Omental fat pad (tissue), 4 donors: ENCODE results near the gene OR1K1. TPM values are rescaled to one million over a fixed set of nuclear protein-coding genes. Genes with fewer than 3 reads are reported as not detected.

ENCODE experiments used
- ATAC-seq: fragments of 150-250 bp; one replicate; pipeline ENCODE4 v1.9.1; 2016; ENCODE audit warnings: mild to moderate bottlenecking, moderate library complexity; ENCODE audit not compliant: low FRiP score
- DNase-seq: peaks from one replicate; pipeline ENCODE4 v3.0.0-alpha.2; 2019; ENCODE audit warnings: low spot score
- total RNA-seq, 4 donors: library from RNA; depleted of rRNA; stranded (reverse); fragments of >200 nt; gene quantifications; one replicate each; pipeline ENCODE4 v1.1.0, GENCODE V29; 2016
- TF ChIP-seq, protein P1 (sequence below), 3 donors: fragments of 450-650 bp; IDR thresholded peaks; one replicate each; pipeline ENCODE4 v1.5.1; 2016 to 2017; ENCODE audit warnings: antibody characterized with exemption in 3 of 3, mild to moderate bottlenecking in 3 of 3, moderate library complexity in 2 of 3

Gene OR1K1, protein sequence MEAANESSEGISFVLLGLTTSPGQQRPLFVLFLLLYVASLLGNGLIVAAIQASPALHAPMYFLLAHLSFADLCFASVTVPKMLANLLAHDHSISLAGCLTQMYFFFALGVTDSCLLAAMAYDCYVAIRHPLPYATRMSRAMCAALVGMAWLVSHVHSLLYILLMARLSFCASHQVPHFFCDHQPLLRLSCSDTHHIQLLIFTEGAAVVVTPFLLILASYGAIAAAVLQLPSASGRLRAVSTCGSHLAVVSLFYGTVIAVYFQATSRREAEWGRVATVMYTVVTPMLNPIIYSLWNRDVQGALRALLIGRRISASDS
- not detected for total RNA-seq

DNA sequence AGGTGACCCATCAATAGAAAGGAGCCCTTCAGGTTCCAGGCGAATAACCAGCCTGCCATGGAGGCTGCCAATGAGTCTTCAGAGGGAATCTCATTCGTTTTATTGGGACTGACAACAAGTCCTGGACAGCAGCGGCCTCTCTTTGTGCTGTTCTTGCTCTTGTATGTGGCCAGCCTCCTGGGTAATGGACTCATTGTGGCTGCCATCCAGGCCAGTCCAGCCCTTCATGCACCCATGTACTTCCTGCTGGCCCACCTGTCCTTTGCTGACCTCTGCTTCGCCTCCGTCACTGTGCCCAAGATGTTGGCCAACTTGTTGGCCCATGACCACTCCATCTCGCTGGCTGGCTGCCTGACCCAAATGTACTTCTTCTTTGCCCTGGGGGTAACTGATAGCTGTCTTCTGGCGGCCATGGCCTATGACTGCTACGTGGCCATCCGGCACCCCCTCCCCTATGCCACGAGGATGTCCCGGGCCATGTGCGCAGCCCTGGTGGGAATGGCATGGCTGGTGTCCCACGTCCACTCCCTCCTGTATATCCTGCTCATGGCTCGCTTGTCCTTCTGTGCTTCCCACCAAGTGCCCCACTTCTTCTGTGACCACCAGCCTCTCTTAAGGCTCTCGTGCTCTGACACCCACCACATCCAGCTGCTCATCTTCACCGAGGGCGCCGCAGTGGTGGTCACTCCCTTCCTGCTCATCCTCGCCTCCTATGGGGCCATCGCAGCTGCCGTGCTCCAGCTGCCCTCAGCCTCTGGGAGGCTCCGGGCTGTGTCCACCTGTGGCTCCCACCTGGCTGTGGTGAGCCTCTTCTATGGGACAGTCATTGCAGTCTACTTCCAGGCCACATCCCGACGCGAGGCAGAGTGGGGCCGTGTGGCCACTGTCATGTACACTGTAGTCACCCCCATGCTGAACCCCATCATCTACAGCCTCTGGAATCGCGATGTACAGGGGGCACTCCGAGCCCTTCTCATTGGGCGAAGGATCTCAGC, at the start of gene OR1K1:
TSS of gene OR1K1 (plus strand) at position 58 of the 995 bp plus-strand sequence. CDS start at position 58, 0 bp downstream.
- TF ChIP-seq, protein P1, sequence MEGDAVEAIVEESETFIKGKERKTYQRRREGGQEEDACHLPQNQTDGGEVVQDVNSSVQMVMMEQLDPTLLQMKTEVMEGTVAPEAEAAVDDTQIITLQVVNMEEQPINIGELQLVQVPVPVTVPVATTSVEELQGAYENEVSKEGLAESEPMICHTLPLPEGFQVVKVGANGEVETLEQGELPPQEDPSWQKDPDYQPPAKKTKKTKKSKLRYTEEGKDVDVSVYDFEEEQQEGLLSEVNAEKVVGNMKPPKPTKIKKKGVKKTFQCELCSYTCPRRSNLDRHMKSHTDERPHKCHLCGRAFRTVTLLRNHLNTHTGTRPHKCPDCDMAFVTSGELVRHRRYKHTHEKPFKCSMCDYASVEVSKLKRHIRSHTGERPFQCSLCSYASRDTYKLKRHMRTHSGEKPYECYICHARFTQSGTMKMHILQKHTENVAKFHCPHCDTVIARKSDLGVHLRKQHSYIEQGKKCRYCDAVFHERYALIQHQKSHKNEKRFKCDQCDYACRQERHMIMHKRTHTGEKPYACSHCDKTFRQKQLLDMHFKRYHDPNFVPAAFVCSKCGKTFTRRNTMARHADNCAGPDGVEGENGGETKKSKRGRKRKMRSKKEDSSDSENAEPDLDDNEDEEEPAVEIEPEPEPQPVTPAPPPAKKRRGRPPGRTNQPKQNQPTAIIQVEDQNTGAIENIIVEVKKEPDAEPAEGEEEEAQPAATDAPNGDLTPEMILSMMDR (IDR thresholded peaks at IDR 0.05), result no peak
- ATAC-seq (no peak), DNase-seq (no peak)

DNA sequence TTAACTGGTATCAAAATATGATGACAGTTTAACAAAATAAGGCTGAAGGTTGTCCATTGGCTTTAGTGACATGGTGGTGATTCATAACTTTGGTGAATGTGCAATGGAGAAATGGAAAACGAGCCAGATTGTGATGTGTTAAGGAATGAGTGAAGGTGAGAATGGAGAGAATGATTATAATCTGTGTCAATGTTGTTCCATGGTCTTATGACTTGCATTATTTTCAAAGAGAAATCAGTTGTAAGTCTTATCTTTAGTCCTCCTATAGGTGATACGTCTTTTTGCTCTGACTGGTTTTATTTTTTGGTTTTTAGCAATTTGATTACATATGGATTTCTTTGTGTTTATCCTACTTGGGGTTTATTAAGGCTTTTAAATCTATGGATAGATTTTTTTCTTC, 45.1 kb upstream of the OR1K1 start:
- ATAC-seq (no peak), DNase-seq (no peak)
- TF ChIP-seq, protein P1 (IDR thresholded peaks at IDR 0.05), result no peak

DNA sequence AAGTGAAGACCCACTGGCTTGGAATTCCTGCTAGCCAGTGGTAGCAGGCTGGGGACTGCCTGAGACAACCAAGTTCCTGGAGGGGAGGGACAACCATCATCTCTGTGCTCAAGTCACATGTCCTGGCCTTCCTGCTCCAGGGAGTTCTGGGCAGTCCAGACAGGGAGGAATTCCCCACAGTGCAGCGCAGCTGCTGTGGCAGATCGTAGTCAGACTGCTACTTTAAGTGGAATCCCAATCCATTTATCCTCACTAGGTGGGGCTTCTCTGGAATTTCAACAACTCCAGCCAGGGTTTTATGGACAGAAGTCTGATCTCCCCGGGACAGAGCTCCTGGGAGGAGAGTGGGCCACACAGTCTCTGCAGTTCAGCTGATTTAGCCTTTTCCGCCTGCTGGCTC, 32.1 kb upstream of the OR1K1 start:
- ATAC-seq (no peak), DNase-seq (no peak)
- TF ChIP-seq, protein P1 (IDR thresholded peaks at IDR 0.05), result no peak

DNA sequence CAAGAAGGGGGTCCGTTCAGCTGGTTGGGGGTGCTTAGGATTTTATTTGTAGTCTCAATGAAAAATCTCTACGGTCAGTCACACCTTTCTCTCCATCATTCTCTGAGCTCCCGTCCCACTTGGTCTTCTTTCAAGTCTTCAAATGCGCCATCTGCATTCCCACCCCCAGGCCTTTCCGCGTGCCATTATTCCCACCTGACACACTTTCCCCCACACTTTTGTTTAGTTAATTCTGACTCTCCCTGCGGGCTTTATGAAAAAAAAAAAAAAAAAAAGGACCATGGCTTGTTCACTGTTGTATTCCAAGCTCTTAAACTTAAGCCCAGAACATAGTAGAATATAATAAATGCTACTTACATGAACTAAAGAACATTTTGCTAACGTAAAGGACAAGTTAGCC, 22.9 kb upstream of the OR1K1 start:
- DNase-seq, result no peak
- ATAC-seq, result no peak
- TF ChIP-seq, protein P1 (IDR thresholded peaks at IDR 0.05), result no peak

DNA sequence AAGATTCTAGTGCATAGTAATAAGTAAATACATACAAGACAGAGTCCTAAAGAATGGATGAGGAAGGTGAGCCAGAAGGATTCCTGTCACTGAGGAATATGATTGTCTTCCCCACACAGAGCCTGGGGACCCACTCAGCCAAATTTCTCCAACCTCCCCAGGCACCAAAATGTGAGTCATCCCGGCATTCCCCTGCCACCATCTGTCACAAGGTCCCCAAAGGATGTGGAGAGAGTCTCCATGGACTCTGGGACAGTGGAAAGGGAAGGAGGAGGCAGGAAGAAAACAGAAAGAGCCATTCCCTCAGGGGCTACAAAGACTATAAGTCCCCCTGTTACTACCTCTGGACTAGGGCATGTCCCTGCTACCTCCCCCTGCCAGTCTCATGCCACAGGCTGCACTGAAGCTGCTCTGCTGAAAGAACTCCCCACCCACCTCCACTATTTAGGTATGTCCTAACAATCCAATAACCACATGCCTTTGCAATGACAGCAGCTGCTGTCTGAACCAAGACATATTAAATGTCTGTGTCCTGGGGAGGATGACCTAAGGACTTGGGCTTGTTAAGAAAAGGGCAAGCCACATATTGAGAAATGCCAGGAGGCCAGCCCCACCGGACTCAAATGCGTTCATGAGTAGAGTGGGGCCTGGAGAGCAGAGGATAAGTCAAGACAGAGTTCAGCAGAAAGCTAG, 21.8 kb upstream of the OR1K1 start:
- no peak for ATAC-seq
- no peak for DNase-seq
- TF ChIP-seq, protein P1 (IDR thresholded peaks at IDR 0.05), result no peak

DNA sequence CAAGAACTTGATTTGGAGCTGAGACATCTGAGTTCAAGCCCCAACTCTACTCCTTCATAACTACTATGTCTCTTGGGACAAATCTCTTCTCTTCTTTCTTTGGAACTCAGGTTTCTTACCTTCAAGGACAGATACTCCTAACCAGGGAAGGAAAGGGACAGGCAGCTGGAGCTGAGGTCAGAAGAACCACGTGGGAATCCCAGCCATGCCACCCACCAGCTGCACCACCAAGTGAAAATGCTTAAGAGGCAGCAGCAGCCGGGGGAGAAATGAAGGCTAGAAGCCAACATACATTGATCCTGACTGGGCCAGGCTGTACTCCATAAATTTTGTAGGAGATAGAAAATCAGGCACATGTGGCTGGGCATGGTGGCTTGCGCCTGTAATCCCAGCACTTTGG, 20.7 kb upstream of the OR1K1 start:
- TF ChIP-seq, protein P1 (IDR thresholded peaks at IDR 0.05), result no peak
- ATAC-seq, result no peak
- DNase-seq, result no peak
